ENCODE measurements around the gene MIEF1. TPM values are rescaled to one million over a fixed set of nuclear protein-coding genes. Genes with fewer than 3 reads are reported as not detected.
A peak's percentile ranks its signal among the peaks of the same experiment; 100 is the strongest.

The MIEF1 gene
- 37.1 TPM for polyA plus RNA-seq (ENCODE audit: insufficient read length)
- long read RNA-seq, donor 1, full-length matches to known transcripts, result 8 of 8 reads
- long read RNA-seq, donor 1, partial matches to known transcripts, result 0 of 8 reads
- long read RNA-seq, donor 1, other reads (novel, unspliced or antisense), result 0 of 8 reads
- long read RNA-seq, donor 2, full-length matches to known transcripts, result 8 of 8 reads
- long read RNA-seq, donor 2, partial matches to known transcripts, result 0 of 8 reads
- long read RNA-seq, donor 2, other reads (novel, unspliced or antisense), result 0 of 8 reads
- long read RNA-seq, donor 3, full-length matches to known transcripts, result 8 of 8 reads
- long read RNA-seq, donor 3, partial matches to known transcripts, result 0 of 8 reads
- long read RNA-seq, donor 3, other reads (novel, unspliced or antisense), result 0 of 8 reads
- long read RNA-seq, donor 4, result 0 reads
- long read RNA-seq, donor 5, full-length matches to known transcripts, result 16 of 36 reads
- long read RNA-seq, donor 5, partial matches to known transcripts, result 20 of 36 reads
- long read RNA-seq, donor 5, other reads (novel, unspliced or antisense), result 0 of 36 reads
- long read RNA-seq, donor 6, full-length matches to known transcripts, result 11 of 59 reads
- long read RNA-seq, donor 6, partial matches to known transcripts, result 48 of 59 reads
- long read RNA-seq, donor 6, other reads (novel, unspliced or antisense), result 0 of 59 reads
- long read RNA-seq, donor 7, full-length matches to known transcripts, result 12 of 32 reads
- long read RNA-seq, donor 7, partial matches to known transcripts, result 20 of 32 reads
- long read RNA-seq, donor 7, other reads (novel, unspliced or antisense), result 0 of 32 reads
- long read RNA-seq, donor 8, full-length matches to known transcripts, result 4 of 70 reads
- long read RNA-seq, donor 8, partial matches to known transcripts, result 12 of 70 reads
- long read RNA-seq, donor 8, other reads (novel, unspliced or antisense), result 54 of 70 reads

DNA sequence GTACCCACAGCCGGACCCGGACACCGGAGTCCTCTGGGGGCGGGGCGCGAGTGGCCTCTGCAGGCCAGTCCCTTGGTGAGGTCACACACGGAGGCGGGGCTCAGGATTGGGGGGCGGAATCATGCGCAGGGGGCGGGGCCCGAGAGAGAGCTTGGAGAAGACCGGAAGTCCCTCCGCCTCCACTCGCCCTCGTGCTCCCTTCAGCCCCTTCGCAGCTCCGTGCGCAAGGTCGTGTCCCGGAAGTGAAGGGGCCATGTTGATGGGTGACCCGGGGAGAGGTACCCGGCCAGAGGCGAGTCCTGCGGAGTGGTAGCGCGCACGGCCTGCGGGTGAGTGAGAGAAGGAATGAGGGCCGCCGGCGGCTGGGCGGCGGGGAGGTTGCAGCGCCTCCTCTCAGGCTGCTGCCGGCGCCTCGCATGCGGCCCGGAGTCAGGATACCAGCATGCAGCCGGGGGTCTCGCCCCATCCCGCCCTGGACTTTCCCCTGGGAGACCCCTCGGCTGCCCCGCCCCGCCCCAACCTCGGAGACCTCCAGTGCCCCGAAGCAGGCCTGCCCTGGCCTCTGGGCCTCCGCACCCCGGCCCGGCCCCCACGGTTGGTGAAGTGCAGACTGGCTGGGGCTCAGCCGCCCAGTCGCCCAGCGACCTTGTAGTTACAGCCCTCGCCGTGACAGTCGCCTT is at the start of gene MIEF1:
Gene MIEF1 (plus strand): TSS at position 182 of the 680 bp plus-strand sequence. CDS start 9,005 bp downstream, outside the sequence.
- peak; percentile 97 for DNase-seq

DNA sequence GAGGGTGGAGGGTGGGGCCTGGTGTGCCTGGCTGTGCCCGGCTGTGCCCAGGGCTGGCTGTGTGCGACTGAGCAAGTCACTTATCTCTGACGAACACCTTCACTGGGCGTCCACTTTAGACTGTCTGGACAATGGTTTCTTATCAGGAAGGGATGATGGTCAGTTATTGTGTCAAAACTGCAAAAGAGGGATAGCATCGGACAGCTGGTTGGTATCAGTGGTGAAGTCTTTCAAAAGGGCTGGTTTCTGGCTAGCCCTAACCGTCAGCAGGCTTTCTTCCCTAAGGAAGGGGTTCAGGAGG is 49.4 kb upstream of the MIEF1 start:
- no peak for DNase-seq

DNA sequence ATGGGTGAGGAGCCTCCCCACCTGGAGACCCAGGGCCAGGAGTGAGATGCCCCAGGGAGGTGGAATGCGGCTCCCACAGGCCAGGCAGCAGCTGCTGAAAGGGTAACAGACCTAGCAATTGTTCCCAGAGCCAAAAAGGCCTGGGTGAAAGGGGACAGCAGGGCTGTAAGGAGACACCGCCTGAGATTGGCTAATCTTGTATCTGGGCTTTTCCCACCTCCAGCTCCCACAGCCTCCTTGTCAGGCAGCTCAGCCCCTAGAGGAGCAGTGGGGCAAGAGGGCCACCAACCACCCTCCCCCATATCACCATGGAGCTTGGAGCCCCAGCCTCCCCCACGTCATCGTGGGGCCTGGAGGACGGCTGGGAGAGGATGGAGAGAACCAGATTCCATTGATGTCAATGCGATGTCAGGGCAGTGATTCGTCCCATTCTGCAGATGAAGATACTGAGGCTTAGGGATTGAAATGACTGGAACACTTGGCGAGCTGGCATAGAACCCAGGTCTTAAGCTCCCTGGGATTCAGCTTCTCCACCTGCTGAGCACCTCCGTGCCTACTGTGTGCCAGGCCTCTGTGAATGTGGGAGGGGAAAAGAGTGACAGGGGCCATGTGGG is 48.2 kb upstream of the MIEF1 start:
- DNase-seq, result no peak

DNA sequence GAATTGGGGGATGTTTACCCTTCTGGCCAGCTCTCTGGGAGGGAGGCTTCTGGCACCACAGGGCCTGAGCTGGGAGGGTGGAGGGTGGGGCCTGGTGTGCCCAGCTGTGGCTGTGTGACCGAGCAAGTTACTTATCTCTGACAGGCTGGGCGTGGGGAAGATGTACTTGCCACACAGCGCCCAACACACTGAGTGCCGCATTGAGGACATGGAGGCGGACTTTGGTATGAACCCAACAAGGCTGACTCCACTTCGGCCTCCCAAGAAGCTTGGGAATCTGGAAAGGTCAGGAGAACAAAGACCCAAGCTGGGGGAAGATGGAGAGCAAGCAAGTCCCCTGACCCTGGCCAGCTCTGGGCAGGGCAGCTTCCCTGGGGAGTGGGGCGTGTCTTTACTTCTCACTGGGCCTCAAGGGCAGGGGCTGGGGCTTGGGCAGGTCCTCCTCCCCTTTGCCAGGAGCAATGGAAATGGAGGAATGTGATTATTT is 47.7 kb upstream of the MIEF1 start:
- DNase-seq, result no peak

DNA sequence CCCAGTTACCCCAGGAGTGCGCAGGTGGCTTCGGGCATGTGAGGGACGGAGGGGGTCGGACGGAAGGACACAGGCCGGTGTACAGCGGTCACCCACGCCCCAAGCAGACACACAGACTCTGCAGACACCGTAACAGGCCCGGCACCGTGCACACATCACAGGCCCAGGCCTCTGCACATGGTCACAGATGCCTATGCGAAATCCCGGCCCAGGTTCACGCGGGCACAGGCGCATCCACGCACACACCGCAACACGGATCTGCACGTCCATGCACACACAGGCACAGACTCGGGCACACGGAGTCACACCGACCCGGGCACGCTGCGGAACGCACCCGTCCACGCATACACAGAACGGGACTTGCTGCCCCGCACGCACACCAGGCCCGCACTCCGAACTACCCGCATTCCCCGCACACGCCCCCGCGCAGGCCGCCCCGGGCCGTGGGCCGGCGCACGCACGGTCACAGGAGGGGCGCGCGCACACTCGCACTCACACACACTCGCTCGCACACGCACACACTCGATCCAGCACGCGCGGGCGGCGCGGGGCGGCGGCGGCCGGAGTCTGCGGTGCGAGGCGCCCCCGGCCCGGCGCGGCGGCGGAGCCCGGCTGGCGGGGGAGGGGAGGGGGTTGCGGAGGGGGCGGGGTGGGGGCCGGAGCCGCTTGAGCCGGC is 45.4 kb upstream of the MIEF1 start, which contains the start of gene MGAT3:
Gene MGAT3 (plus strand): TSS at position 491 of the 676 bp plus-strand sequence. CDS start 30,336 bp downstream, outside the sequence.
- DNase-seq, result no peak

DNA sequence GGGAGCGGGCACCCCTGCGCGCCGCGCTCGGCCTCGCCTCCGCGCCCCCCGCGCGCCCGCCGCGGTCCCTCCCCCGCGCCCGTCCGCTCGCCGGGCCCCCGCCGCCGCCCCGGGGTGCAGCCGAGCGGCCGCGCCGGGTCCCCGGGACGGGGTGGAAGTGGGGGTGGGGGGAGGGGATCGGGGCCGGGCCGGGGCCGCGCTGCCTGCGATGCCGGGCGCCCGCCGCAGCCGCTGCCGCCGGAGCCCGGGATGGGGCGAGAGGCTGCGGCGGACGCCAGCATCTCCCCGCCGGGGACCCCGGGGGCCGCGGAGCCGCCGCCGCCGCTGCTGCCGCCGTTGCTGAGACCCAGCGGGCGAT is 44.9 kb upstream of the MIEF1 start:
- DNase-seq, result no peak

DNA sequence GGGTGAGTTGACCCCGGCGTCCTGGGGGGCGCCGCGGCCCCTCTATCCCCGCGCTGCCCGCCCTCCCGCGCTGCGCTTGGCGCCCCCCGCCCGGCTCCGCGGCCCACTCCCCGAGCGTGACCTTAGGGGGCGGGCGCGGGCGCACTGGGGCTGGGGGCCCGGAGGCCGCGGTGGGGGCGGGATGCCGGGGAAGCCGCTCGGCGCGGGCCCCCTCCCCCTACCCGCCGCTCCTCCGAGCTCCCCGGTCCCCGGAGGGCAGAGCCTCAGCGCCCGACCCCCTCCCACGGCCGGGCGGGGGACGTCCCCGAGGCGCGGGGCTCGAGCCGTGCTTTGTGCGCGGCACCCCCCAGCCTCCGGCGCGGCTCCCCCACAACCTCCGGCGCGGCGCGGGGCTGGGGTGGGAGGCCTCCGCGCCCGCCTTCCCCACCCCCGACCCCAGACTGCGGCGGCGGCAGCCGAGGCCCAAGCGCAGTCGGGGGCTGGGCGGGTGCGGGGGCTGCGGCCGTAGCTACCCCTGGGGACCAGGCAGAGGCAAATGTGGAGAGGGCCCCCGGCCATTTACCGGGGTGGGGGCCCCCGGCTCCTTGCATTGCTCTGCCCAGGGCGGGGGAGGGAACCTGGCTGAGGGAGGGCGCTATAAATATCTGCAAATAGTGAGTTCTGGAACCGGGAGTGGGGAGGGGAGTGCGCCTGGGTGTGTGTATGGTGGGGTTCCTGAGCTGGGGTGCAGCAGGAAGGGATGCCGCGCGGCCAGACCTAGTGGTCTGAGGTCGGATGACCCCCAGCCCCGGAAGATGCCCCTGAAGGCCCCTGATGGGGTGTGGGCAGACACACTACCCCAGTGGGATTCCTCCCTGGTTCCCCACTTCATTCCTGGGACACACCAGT is 44.3 kb upstream of the MIEF1 start:
- no peak for DNase-seq

DNA sequence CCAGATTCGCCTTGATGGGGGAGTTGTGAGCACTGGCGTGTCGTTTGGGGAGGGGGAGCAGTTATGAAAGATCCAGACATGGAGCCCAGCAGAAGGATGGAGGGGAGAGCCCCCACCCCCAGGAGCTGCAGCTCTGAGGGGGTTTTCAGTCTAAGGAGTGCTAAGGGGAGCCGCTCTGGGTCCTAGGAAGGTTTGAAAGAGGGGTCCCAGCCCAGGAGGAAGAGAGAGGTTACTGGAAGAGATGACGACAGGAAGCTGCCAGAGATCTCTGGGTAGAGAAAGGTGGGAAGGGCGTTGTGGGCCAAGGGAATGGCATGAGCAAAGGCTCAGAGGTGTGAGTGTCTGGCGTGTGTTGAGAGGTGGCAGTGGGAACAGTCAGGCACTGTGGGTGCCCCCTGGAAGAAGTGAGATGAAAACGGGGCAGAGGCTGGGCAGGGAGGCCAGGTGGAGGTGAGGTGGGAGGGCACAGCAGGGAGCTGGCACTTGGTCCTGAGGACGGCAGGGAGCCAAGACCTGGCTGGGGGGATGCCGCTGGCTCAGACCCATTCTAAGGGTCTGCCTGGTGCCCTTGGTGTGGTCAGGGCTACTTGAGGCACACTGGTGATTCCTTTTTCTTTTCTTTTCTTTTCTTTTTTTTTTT is 43.5 kb upstream of the MIEF1 start:
- no peak for DNase-seq

DNA sequence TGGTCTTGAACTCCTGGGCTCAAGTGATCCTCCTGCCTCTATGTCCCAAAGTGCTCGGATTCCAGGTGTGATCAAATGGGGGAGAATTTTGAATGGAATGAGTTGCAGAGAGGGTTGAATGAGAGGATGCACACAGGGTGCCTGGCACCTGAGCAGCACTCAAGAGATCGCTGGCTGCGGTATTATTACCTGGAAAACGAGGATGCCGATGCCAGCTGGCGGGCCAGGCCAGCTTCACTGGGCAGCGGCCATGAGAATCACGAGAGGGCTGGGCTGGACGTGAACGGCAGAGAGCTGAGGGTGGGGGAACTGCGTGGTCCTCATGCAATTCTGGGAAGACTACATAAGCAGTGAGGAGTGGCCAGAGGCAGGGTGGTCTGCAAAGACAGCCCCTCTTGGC is 42.4 kb upstream of the MIEF1 start:
- DNase-seq, result no peak

DNA sequence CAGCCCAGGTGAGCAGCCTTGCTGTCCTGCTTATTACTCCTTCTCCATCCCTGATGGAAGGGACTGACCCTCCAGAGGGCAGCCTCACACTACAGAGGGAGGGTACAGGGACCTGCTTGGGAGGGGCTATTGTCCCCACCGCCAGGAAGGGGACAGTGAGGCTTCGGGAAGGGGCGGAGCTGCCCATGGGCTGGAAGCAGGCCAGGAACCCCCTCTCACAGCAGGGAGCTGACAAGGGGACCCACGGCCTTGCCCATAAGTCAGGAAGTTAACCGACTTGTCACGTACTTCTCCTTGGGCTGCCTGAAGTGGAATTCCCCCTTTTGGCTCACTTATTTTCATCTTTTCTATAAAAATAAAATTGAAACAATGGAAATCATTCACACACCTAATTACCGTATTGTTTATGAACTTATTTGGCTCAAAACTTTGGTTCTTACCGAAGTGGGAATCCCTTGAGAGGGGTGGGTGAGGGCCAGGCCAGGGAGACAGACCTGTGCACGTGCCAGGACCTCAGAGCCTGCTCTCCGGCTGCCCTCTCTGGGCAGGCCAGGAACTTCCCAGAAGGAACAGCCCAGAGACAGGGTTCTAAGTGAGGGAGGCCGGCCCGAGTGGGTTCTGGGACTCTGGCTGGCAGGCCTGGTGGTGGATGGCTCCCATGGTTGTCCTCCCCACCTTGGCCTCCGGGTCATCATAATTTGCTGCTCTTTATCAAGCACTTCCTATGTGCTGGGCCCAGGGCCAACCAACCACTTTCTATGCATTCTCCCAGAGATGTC is 39.5 kb upstream of the MIEF1 start:
- no peak for DNase-seq

DNA sequence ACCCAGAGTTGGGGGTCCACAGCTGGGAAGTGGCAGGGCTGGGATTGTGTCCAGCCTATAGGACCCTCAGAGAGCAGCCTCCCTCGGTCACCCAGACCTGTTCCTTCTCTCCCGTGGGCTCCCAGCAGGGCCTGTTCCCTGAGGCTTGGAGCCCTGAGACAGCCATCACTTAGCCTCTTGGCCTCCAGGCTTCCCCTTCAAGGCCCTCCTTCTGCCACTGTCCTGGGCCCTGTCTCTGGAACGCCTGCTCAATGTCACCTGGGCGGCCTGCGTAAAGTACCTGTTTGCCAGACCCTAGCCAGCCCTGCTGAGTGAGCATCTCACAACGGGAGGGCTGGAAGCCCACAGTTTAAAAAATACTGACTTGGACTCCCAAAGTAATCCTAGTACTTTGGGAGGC is 38.8 kb upstream of the MIEF1 start:
- no peak for DNase-seq

DNA sequence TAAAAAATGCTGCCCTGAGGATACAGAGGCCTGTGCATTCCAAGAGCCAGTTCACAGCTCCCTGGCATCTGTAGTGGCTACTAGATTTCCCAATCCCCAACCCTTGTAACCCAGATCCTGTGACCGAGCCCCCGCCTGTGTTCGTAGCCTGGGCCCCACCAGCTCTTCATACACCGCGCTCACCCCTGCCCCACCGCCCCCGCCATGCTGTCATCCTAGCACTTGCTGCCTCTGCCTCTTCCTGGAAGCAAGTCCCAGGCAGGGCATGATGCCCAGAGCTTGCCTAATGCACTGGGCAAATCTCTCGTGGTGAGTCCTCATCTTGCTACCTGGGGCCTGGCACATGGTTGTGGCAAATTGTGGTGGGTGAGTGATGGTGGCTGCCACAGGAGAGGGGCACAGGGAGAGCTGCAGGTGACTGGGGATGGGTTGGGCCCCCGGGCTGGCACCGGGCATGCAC is 38.1 kb upstream of the MIEF1 start:
- DNase-seq, result no peak

DNA sequence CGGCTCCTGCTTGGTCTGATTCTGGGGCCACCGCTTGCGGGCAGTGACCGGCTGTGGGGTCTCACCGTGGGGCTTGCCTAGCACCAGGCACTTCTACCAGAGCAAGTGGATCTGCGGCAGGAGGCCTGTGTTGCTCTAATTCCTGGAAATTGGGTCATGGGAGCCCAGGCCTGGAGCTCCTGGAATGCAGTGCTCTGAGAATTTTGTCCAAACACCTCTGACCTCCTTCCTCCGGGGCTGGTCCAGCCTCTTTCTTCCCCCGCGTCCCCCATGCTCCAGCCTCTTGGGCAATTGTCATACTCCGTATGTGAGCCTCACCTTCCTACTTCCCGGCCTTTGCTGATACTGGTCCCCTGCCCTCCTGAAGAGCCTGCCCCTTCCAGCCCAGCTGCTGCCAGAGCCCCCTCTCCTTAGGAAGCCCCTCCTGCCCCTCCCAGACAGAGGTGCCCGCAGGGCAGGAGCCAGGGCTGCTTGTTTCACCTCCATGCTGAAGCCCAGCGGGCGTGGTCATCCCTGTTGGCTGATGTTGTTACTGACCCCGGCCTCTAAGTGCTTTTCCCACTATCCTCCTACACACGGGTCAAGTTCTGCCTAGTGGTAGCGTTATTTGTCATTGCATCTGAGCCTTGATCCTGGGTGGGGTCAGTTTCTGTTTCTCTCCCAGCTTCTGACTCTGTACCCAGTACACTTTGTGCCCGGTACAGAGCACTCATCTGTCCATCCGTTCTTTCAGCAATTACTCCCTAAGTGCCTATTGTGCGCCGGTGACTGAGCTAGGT is 35.7 kb upstream of the MIEF1 start:
- DNase-seq, result no peak

DNA sequence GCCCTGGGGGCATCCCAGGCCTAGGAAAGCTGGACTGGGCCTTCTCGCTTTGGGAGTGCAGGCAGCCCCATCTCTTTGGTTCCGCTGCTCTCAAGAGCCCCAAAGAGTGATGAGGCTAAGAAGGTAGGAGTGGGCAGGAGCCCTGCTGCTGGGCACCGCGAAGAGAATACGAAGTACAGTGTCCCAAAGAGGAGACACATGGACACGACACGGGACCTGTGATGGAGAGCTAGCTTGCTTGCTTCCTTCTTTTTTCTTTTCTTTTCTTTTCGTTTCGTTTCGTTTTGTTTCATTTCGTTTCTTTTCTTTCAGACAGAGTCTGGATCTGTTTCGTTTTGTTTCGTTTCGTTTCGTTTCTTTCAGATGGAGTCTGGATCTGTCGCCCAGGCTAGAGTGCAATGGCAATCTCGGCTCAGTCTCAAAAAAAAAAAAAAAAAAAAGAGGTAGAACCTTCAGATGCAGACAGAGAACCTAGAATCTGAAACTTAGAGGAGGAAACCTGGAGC is 34.6 kb upstream of the MIEF1 start:
- DNase-seq, result no peak

DNA sequence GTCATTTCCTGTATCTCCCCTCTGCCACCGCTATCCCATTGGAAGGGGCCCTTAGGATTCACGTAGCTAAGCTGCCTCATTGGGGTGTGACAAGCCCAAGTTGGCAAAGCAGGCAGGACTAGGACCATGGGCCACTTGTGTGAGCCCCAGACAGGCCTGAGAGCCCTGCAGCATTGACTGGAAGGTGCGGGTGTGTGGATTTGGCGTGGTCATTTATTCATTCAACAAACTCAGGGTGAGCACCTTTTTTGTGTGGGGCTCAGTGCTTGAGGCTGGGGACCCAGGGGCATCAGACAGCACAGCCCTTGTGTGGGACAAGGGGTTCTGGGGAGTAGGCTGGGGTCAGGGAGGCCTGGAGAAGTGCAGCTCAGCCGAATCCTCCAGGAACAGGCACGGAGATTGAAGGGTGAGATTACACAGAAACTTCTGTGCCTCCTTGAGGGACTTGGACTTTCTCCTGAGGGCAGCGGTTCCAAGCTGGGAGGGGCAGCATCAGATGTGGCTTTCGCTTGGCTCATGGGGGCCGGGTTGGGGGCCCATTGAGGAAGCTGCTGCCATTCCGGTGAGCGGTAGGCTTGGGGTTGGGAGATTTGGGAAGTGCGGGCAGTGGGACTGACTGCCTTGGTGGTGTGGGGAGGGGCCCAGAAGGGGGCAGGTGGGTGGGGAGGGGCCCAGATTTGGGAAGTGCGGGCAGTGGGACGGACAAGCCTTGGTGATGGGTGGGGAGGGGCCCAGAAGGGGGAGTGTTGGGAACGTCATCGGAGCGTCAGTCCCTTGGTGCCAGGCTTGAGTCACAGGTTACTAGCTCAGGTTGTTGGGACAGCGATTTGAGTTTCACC is 33.4 kb upstream of the MIEF1 start:
- no peak for DNase-seq

DNA sequence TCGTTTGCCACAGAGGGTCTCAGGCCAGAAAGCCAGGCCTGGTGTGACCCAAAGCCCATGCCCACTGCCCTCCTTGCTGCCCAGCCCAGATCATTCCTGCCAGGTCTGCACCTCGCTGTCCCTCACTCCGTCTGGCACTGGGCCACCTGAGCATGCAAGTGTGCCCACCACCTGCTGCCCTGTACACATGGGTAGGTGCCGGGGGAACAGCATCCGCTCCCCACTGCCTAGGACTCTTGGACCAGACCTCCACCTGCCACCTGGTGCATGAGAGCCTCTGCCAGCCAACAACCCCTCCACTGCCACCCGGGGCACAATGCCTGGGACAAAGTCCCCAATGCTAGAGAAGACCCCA is 32.8 kb upstream of the MIEF1 start:
- no peak for DNase-seq

Data from left kidney (tissue), 8 donors.